Measurements from ENCODE around the gene TASP1. TPM values are rescaled to one million over a fixed set of nuclear protein-coding genes. Genes with fewer than 3 reads are reported as not detected.

The TASP1 gene
- total RNA-seq, 3 donors from 2014 or later (not counting 1 experiment from before 2014, with no cell fraction given), result 15.5 to 22.3 (median 16.3) TPM

DNA sequence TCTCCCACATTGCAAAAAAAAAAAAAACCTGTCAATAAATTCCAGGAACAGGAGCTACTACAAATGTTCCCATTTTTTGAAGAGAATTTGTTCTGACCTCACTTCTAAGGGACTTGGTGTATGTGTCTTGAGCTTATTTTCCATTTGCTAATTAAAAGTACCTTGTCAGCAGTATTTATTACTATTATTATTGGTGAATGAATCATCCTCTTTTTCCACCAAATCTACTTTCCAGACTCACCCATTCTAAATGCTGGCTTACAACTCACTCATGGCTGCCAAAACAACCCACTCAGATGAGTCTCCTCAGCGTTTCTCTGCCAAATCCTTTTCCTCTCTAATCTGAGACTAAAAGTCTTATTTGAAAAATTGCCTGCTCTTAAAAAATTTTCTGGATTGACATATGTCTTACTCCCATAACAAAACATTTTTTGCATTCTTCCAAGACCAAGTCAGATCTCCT, 33.2 kb upstream of the TASP1 start:
- WGBS (ENCODE audit: insufficient coverage), result 93% methylated on average over 1 of the region's 1 CpG
- no peaks in the 10 kb centered on the region for H3K4me1 Mint-ChIP-seq
- H3K9me3 Mint-ChIP-seq, result peaks cover 0 to 2% of the 10 kb centered on the region in 2 donors
- no peaks in the 10 kb centered on the region for H3K36me3 Mint-ChIP-seq
- peaks cover 11 to 15% of the 10 kb centered on the region in 2 donors for H3K27me3 Mint-ChIP-seq (ENCODE audit: low read depth in 2 of 2)
- H3K36me3 ChIP-seq (ENCODE audit: control insufficient read depth, insufficient read depth, low read length), result no peaks in the 10 kb centered on the region
- H3K27me3 ChIP-seq (ENCODE audit: control insufficient read depth, insufficient read depth, low read length), result no peaks in the 10 kb centered on the region
- H3K27ac Mint-ChIP-seq, result no peak overlapping the region
- ATAC-seq (no peak), DNase-seq (no peak)
- TF ChIP-seq, protein P1, sequence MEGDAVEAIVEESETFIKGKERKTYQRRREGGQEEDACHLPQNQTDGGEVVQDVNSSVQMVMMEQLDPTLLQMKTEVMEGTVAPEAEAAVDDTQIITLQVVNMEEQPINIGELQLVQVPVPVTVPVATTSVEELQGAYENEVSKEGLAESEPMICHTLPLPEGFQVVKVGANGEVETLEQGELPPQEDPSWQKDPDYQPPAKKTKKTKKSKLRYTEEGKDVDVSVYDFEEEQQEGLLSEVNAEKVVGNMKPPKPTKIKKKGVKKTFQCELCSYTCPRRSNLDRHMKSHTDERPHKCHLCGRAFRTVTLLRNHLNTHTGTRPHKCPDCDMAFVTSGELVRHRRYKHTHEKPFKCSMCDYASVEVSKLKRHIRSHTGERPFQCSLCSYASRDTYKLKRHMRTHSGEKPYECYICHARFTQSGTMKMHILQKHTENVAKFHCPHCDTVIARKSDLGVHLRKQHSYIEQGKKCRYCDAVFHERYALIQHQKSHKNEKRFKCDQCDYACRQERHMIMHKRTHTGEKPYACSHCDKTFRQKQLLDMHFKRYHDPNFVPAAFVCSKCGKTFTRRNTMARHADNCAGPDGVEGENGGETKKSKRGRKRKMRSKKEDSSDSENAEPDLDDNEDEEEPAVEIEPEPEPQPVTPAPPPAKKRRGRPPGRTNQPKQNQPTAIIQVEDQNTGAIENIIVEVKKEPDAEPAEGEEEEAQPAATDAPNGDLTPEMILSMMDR (IDR thresholded peaks at IDR 0.05), result no peak
- no peak overlapping the region for H3K4me3 Mint-ChIP-seq
- intact Hi-C loops (cut with micrococcal nuclease), result no loop called here
- no peak overlapping the region for H3K4me3 ChIP-seq (ENCODE audit: low read length)
- H3K4me1 ChIP-seq (ENCODE audit: control insufficient read depth, insufficient read depth, low read length), result no peaks in the 10 kb centered on the region
- H3K9me3 ChIP-seq (ENCODE audit: control insufficient read depth, insufficient read depth, low read length), result no peaks in the 10 kb centered on the region
- no peak overlapping the region for H3K27ac ChIP-seq (ENCODE audit: low read length)

DNA sequence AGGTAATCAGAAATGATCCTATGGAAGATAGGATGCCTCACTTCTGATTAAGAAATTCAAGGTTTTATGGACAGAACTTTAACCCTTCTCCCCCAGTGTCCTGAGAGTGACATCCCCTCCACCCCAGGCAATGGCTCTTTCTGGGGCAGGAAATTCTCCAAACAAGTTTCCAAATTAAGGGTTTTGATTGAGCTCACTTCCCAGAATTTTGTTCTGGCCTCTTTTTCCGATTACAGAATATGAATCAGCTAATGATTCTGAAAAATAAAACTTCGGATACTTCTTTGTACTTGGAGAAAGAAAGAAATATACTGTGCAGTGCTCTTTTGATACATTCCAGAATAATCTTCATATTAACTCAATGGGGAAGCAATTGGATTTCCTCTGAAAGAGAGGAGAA, 32.8 kb upstream of the TASP1 start:
- WGBS (ENCODE audit: insufficient coverage), result 100% methylated on average over 1 of the region's 2 CpGs
- no peaks in the 10 kb centered on the region for H3K36me3 ChIP-seq (ENCODE audit: control insufficient read depth, insufficient read depth, low read length)
- intact Hi-C loops (cut with micrococcal nuclease), result no loop called here
- H3K4me1 ChIP-seq (ENCODE audit: control insufficient read depth, insufficient read depth, low read length), result no peaks in the 10 kb centered on the region
- no peaks in the 10 kb centered on the region for H3K9me3 ChIP-seq (ENCODE audit: control insufficient read depth, insufficient read depth, low read length)
- Mint-ChIP-seq H3K4me1 (no peaks in the 10 kb centered on the region), H3K4me3 (no peak overlapping the region), H3K9me3 (peaks cover 0 to 2% of the 10 kb centered on the region in 2 donors), H3K27ac (no peak overlapping the region), H3K36me3 (no peaks in the 10 kb centered on the region), H3K27me3 (ENCODE audit: low read depth in 2 of 2) (peaks cover 11 to 15% of the 10 kb centered on the region in 2 donors)
- no peak overlapping the region for H3K4me3 ChIP-seq (ENCODE audit: low read length)
- no peaks in the 10 kb centered on the region for H3K27me3 ChIP-seq (ENCODE audit: control insufficient read depth, insufficient read depth, low read length)
- ATAC-seq, result no peak
- H3K27ac ChIP-seq (ENCODE audit: low read length), result no peak overlapping the region
- DNase-seq, result no peak
- TF ChIP-seq, protein P1 (IDR thresholded peaks at IDR 0.05), result no peak

DNA sequence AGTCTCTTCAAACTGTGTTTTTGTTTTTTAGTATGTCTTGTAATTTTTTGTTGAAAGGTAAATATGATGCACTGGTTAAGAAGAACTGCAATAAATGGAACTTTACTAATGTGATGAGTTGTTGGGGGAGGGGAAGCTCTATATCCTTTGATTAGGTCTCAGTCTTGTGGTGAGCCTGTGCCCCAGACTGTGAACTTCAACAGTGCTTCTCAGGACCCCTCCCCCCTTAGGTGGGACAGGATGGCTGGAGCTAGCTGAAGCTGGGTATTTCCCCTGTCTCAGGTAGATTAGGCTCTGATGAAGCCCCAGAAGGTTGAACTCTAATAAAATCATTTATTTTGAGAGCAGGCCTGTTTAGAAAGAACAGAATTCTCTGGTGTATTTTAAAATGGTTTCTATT, 31.4 kb upstream of the TASP1 start:
- Histone ChIP-seq H3K27ac (ENCODE audit: low read length) (no peak overlapping the region), H3K36me3 (ENCODE audit: control insufficient read depth, insufficient read depth, low read length) (no peaks in the 10 kb centered on the region), H3K9me3 (ENCODE audit: control insufficient read depth, insufficient read depth, low read length) (no peaks in the 10 kb centered on the region), H3K4me1 (ENCODE audit: control insufficient read depth, insufficient read depth, low read length) (no peaks in the 10 kb centered on the region), H3K4me3 (ENCODE audit: low read length) (no peak overlapping the region), H3K27me3 (ENCODE audit: control insufficient read depth, insufficient read depth, low read length) (no peaks in the 10 kb centered on the region)
- Mint-ChIP-seq H3K36me3 (no peaks in the 10 kb centered on the region), H3K4me1 (no peaks in the 10 kb centered on the region), H3K4me3 (no peak overlapping the region), H3K9me3 (peaks cover 0 to 2% of the 10 kb centered on the region in 2 donors), H3K27me3 (ENCODE audit: low read depth in 2 of 2) (peaks cover 11 to 15% of the 10 kb centered on the region in 2 donors), H3K27ac (no peak overlapping the region)
- no peak for ATAC-seq
- intact Hi-C loops (cut with micrococcal nuclease), result no loop called here
- TF ChIP-seq, protein P1 (IDR thresholded peaks at IDR 0.05), result no peak
- no peak for DNase-seq

DNA sequence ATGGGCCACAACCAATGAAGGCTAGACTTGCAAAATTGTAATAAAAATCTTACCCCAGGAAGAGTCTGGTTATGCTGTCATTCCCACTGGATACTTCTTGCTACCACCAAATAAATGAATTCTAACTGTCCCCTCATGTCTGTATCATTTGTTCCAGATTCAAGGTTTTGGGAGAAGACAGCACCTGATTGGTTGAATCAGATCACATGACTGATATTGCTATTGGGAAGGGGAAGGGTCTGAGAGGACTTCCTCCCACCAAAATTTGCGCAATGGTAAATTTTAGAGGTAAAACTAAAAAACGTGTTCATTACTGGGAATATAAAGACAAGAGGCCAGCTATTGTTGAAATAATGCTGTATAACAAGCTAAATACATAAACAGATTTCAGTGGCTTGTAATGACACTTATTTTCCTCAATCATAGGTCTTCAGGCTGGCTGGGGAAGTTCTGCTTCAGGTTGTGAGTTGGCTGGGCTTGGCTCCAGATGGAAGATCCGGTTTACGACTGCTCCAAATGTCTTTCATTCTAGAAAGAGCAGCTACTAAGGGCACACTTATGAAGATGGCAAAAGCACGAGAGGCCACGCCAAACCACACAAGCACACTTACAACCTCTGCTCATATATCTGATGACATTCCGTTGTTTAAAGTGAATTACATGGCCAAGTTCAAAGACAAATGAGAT, 27.1 kb upstream of the TASP1 start:
- Mint-ChIP-seq H3K36me3 (no peaks in the 10 kb centered on the region), H3K9me3 (peaks cover 0 to 2% of the 10 kb centered on the region in 2 donors), H3K4me1 (no peaks in the 10 kb centered on the region), H3K27ac (no peak overlapping the region), H3K4me3 (no peak overlapping the region), H3K27me3 (ENCODE audit: low read depth in 2 of 2) (peaks cover 8 to 11% of the 10 kb centered on the region in 2 donors)
- Histone ChIP-seq H3K36me3 (ENCODE audit: control insufficient read depth, insufficient read depth, low read length) (no peaks in the 10 kb centered on the region), H3K4me1 (ENCODE audit: control insufficient read depth, insufficient read depth, low read length) (no peaks in the 10 kb centered on the region), H3K27me3 (ENCODE audit: control insufficient read depth, insufficient read depth, low read length) (no peaks in the 10 kb centered on the region), H3K9me3 (ENCODE audit: control insufficient read depth, insufficient read depth, low read length) (no peaks in the 10 kb centered on the region), H3K4me3 (ENCODE audit: low read length) (no peak overlapping the region), H3K27ac (ENCODE audit: low read length) (no peak overlapping the region)
- TF ChIP-seq, protein P1 (IDR thresholded peaks at IDR 0.05), result no peak
- 94% methylated on average over 4 of the region's 7 CpGs for WGBS (ENCODE audit: insufficient coverage)
- ATAC-seq (no peak), DNase-seq (no peak)
- intact Hi-C loops (cut with micrococcal nuclease), result no loop called here

Measured in natural killer cell (primary cell).